ENCODE results near the gene BCAS3. TPM values are rescaled to one million over a fixed set of nuclear protein-coding genes. Genes with fewer than 3 reads are reported as not detected.

Gene BCAS3
- total RNA-seq, 2 experiments from 2014 or later, result 6.8 to 7.1 TPM

- Mint-ChIP-seq H3K27me3 (no peaks in the 10 kb centered on the region), H3K4me1 (ENCODE audit: low read depth) (no peaks in the 10 kb centered on the region), H3K4me3 (no peak overlapping the region), H3K36me3 (no peaks in the 10 kb centered on the region), H3K27ac (no peak overlapping the region), H3K9me3 (no peaks in the 10 kb centered on the region)
- DNase-seq, result no peak
- POLR2A ChIA-PET, result no interaction called here
- intact Hi-C loops (cut with micrococcal nuclease), result no loop called here
- CTCF ChIA-PET, result no interaction called here
Observed at GRCh38 chr17:61322325-61323002, 644.8 kb downstream of the BCAS3 start.

- no peak for DNase-seq
- H3K27ac Mint-ChIP-seq, result no peak overlapping the region
- H3K27me3 Mint-ChIP-seq, result no peaks in the 10 kb centered on the region
- H3K36me3 Mint-ChIP-seq, result no peaks in the 10 kb centered on the region
- intact Hi-C loops (cut with micrococcal nuclease), result no loop called here
- no peak overlapping the region for H3K4me3 Mint-ChIP-seq
- no peaks in the 10 kb centered on the region for H3K9me3 Mint-ChIP-seq
- no peaks in the 10 kb centered on the region for H3K4me1 Mint-ChIP-seq (ENCODE audit: low read depth)
- ChIA-PET CTCF (no interaction called here), POLR2A (no interaction called here)
Observed at GRCh38 chr17:61323003-61323908, 645.6 kb downstream of the BCAS3 start.

- no peaks in the 10 kb centered on the region for H3K27me3 Mint-ChIP-seq
- H3K9me3 Mint-ChIP-seq, result no peaks in the 10 kb centered on the region
- DNase-seq, result no peak
- H3K36me3 Mint-ChIP-seq, result no peaks in the 10 kb centered on the region
- CTCF ChIA-PET, result no interaction called here
- no peaks in the 10 kb centered on the region for H3K4me1 Mint-ChIP-seq (ENCODE audit: low read depth)
- H3K4me3 Mint-ChIP-seq, result no peak overlapping the region
- H3K27ac Mint-ChIP-seq, result no peak overlapping the region
- POLR2A ChIA-PET, result no interaction called here
- intact Hi-C loops (cut with micrococcal nuclease), result no loop called here
Observed at GRCh38 chr17:61323909-61324868, 646.5 kb downstream of the BCAS3 start.

GRCh38 chr17:61324950-61325349 is 647.3 kb downstream of the BCAS3 start:
- POLR2A ChIA-PET, result no interaction called here
- H3K9me3 Mint-ChIP-seq, result no peaks in the 10 kb centered on the region
- no peak overlapping the region for H3K4me3 Mint-ChIP-seq
- H3K27me3 Mint-ChIP-seq, result no peaks in the 10 kb centered on the region
- no peak overlapping the region for H3K27ac Mint-ChIP-seq
- DNase-seq, result no peak
- intact Hi-C loops (cut with micrococcal nuclease), result no loop called here
- H3K4me1 Mint-ChIP-seq (ENCODE audit: low read depth), result no peaks in the 10 kb centered on the region
- CTCF ChIA-PET, result no interaction called here
- H3K36me3 Mint-ChIP-seq, result no peaks in the 10 kb centered on the region

GRCh38 chr17:61325382-61326073 is 647.9 kb downstream of the BCAS3 start:
- POLR2A ChIA-PET, result no interaction called here
- Mint-ChIP-seq H3K27me3 (no peaks in the 10 kb centered on the region), H3K9me3 (no peaks in the 10 kb centered on the region), H3K4me1 (ENCODE audit: low read depth) (no peaks in the 10 kb centered on the region), H3K36me3 (no peaks in the 10 kb centered on the region), H3K4me3 (no peak overlapping the region), H3K27ac (no peak overlapping the region)
- no peak for DNase-seq
- CTCF ChIA-PET, result no interaction called here
- intact Hi-C loops (cut with micrococcal nuclease), result no loop called here

- ChIA-PET POLR2A (no interaction called here), CTCF (no interaction called here)
- H3K27me3 Mint-ChIP-seq, result no peaks in the 10 kb centered on the region
- no peak overlapping the region for H3K27ac Mint-ChIP-seq
- intact Hi-C loops (cut with micrococcal nuclease), result no loop called here
- H3K36me3 Mint-ChIP-seq, result no peaks in the 10 kb centered on the region
- no peaks in the 10 kb centered on the region for H3K9me3 Mint-ChIP-seq
- H3K4me1 Mint-ChIP-seq (ENCODE audit: low read depth), result no peaks in the 10 kb centered on the region
- DNase-seq, result no peak
- no peak overlapping the region for H3K4me3 Mint-ChIP-seq
Observed at GRCh38 chr17:61326330-61326729, 648.7 kb downstream of the BCAS3 start.

- Mint-ChIP-seq H3K27ac (no peak overlapping the region), H3K9me3 (no peaks in the 10 kb centered on the region), H3K36me3 (no peaks in the 10 kb centered on the region), H3K27me3 (no peaks in the 10 kb centered on the region), H3K4me1 (ENCODE audit: low read depth) (no peaks in the 10 kb centered on the region), H3K4me3 (no peak overlapping the region)
- POLR2A ChIA-PET, result no interaction called here
- DNase-seq, result no peak
- intact Hi-C loops (cut with micrococcal nuclease), result no loop called here
- CTCF ChIA-PET, result no interaction called here
Observed at GRCh38 chr17:61328351-61328750, 650.7 kb downstream of the BCAS3 start.

GRCh38 chr17:61330174-61331150 is 652.8 kb downstream of the BCAS3 start:
- no peak for DNase-seq
- CTCF ChIA-PET, result no interaction called here
- Mint-ChIP-seq H3K4me1 (ENCODE audit: low read depth) (no peaks in the 10 kb centered on the region), H3K27ac (no peak overlapping the region), H3K9me3 (no peaks in the 10 kb centered on the region), H3K36me3 (no peaks in the 10 kb centered on the region), H3K4me3 (no peak overlapping the region), H3K27me3 (no peaks in the 10 kb centered on the region)
- intact Hi-C loops (cut with micrococcal nuclease), result no loop called here
- POLR2A ChIA-PET, result no interaction called here

- no peaks in the 10 kb centered on the region for H3K36me3 Mint-ChIP-seq
- H3K27me3 Mint-ChIP-seq, result no peaks in the 10 kb centered on the region
- no peak overlapping the region for H3K4me3 Mint-ChIP-seq
- no peak for DNase-seq
- H3K27ac Mint-ChIP-seq, result no peak overlapping the region
- intact Hi-C loops (cut with micrococcal nuclease), result no loop called here
- ChIA-PET CTCF (no interaction called here), POLR2A (no interaction called here)
- H3K4me1 Mint-ChIP-seq (ENCODE audit: low read depth), result no peaks in the 10 kb centered on the region
- no peaks in the 10 kb centered on the region for H3K9me3 Mint-ChIP-seq
Observed at GRCh38 chr17:61331178-61331577, 653.5 kb downstream of the BCAS3 start.

GRCh38 chr17:61331886-61332285 is 654.2 kb downstream of the BCAS3 start:
- intact Hi-C loops (cut with micrococcal nuclease), result no loop called here

GRCh38 chr17:61333136-61333535 is 655.5 kb downstream of the BCAS3 start:
- H3K4me1 Mint-ChIP-seq (ENCODE audit: low read depth), result no peaks in the 10 kb centered on the region
- ChIA-PET POLR2A (no interaction called here), CTCF (no interaction called here)
- no peaks in the 10 kb centered on the region for H3K27me3 Mint-ChIP-seq
- H3K4me3 Mint-ChIP-seq, result no peak overlapping the region
- no peaks in the 10 kb centered on the region for H3K36me3 Mint-ChIP-seq
- intact Hi-C loops (cut with micrococcal nuclease), result no loop called here
- DNase-seq, result no peak
- no peaks in the 10 kb centered on the region for H3K9me3 Mint-ChIP-seq
- H3K27ac Mint-ChIP-seq, result no peak overlapping the region

More at GRCh38 chr17:61331886-61332285, 654.2 kb downstream of the BCAS3 start:
- CTCF ChIA-PET, result no interaction called here
- Mint-ChIP-seq H3K4me3 (no peak overlapping the region), H3K36me3 (no peaks in the 10 kb centered on the region), H3K27me3 (no peaks in the 10 kb centered on the region), H3K4me1 (ENCODE audit: low read depth) (no peaks in the 10 kb centered on the region), H3K27ac (no peak overlapping the region), H3K9me3 (no peaks in the 10 kb centered on the region)
- POLR2A ChIA-PET, result no interaction called here
- no peak for DNase-seq
